HEK293 (cell line): ENCODE results near the gene PIP5K1B.

Experiments
- CTCF ChIA-PET: fragments of 350-600 bp; formaldehyde crosslinking; extraction: SDS; loops from one replicate; lab custom pipeline; 2021; ENCODE audit warnings: antibody characterized with exemption; lab: Yijun Ruan, JAX
- POLR2A ChIA-PET: fragments of 300-600 bp; formaldehyde crosslinking; extraction: SDS; loops from one replicate; lab custom pipeline; 2020; ENCODE audit warnings: antibody characterized with exemption, inconsistent platforms; lab: Yijun Ruan, JAX
- H3K27ac ChIP-seq: fragments of 200-500 bp; sonication (Bioruptor generic); 2 replicates; pipeline ENCODE4 v1.5.1; 2014; ENCODE audit warnings: low read depth, low read length, control low read depth, inconsistent platforms; ENCODE audit errors: extremely low read depth
- H3K36me3 ChIP-seq, 2 experiments: fragments of 200-500 bp in 1 of 2; sonication (Bioruptor generic) in 1 of 2; 1 replicate in 1 of 2; 2 replicates in 1 of 2; pipeline ENCODE4 v1.5.1; 2014 to 2017; ENCODE audit warnings: inconsistent platforms in 2 of 2, low read length in 2 of 2; ENCODE audit not compliant: control insufficient read depth in 2 of 2, insufficient read depth in 1 of 2
- H3K4me1 ChIP-seq: fragments of 200-500 bp; sonication (Bioruptor generic); 2 replicates; pipeline ENCODE4 v1.5.1; 2014; ENCODE audit warnings: mild to moderate bottlenecking, low read length, inconsistent platforms; ENCODE audit not compliant: control insufficient read depth, insufficient read depth
- H3K4me3 ChIP-seq: 2 replicates; pipeline ENCODE4 v1.5.1; 2011; ENCODE audit warnings: low read depth, mild to moderate bottlenecking, control low read depth, low read length, moderate library complexity
- H3K9me3 ChIP-seq: fragments of 200-500 bp; sonication (Bioruptor generic); 2 replicates; pipeline ENCODE4 v1.5.1; 2014; ENCODE audit warnings: low read depth, low read length, inconsistent platforms; ENCODE audit not compliant: control insufficient read depth, insufficient read depth
- GLIS1 ChIP-seq: fragments of 450-650 bp; formaldehyde crosslinking; IDR thresholded peaks from 2 replicates; pipeline ENCODE4 v1.5.1; 2016; ENCODE audit warnings: missing biosample characterization, missing genetic modification characterization
- OSR2 ChIP-seq: fragments of 450-650 bp; formaldehyde crosslinking; IDR thresholded peaks from 2 replicates; pipeline ENCODE4 v1.5.1; 2016; ENCODE audit warnings: missing biosample characterization, missing genetic modification characterization
- PRDM6 ChIP-seq: fragments of 450-650 bp; formaldehyde crosslinking; IDR thresholded peaks from 2 replicates; pipeline ENCODE4 v1.5.1; 2017; ENCODE audit warnings: missing biosample characterization, missing genetic modification characterization
- SP2 ChIP-seq: fragments of 450-650 bp; formaldehyde crosslinking; IDR thresholded peaks from 2 replicates; pipeline ENCODE4 v1.5.1; 2016; ENCODE audit warnings: missing biosample characterization, missing genetic modification characterization
- SP7 ChIP-seq: fragments of 450-650 bp; formaldehyde crosslinking; IDR thresholded peaks from 2 replicates; pipeline ENCODE4 v1.5.1; 2016; ENCODE audit warnings: missing biosample characterization, missing genetic modification characterization
- YY1 ChIP-seq: fragments of 450-650 bp; formaldehyde crosslinking; IDR thresholded peaks from 2 replicates; pipeline ENCODE4 v1.5.1; 2018; ENCODE audit warnings: missing biosample characterization, missing genetic modification characterization
- ZBTB20 ChIP-seq: fragments of 450-650 bp; formaldehyde crosslinking; IDR thresholded peaks from 2 replicates; pipeline ENCODE4 v1.5.1; 2016; ENCODE audit warnings: missing biosample characterization, missing genetic modification characterization
- ZNF174 ChIP-seq: fragments of 450-650 bp; formaldehyde crosslinking; IDR thresholded peaks from 2 replicates; pipeline ENCODE4 v1.5.0; 2017; ENCODE audit warnings: missing biosample characterization, mild to moderate bottlenecking, missing genetic modification characterization
- ZNF391 ChIP-seq: fragments of 450-650 bp; formaldehyde crosslinking; IDR thresholded peaks from 2 replicates; pipeline ENCODE4 v1.5.1; 2016; ENCODE audit warnings: low read depth, missing biosample characterization, missing genetic modification characterization, borderline replicate concordance
- ZNF398 ChIP-seq: fragments of 450-650 bp; formaldehyde crosslinking; IDR thresholded peaks from 2 replicates; pipeline ENCODE4 v1.5.1; 2017; ENCODE audit warnings: missing biosample characterization, missing genetic modification characterization
- ZNF473 ChIP-seq: fragments of 450-650 bp; formaldehyde crosslinking; IDR thresholded peaks from 2 replicates; pipeline ENCODE4 v1.5.1; 2017; ENCODE audit warnings: missing biosample characterization, missing genetic modification characterization
- ZNF48 ChIP-seq: fragments of 450-650 bp; formaldehyde crosslinking; IDR thresholded peaks from 2 replicates; pipeline ENCODE4 v1.5.1; 2016; ENCODE audit warnings: missing biosample characterization, missing genetic modification characterization
- ZNF677 ChIP-seq: fragments of 450-650 bp; IDR thresholded peaks from 2 replicates; pipeline ENCODE4 v1.5.0; 2018; ENCODE audit warnings: missing biosample characterization, mild to moderate bottlenecking, missing genetic modification characterization, moderate library complexity
- ZNF747 ChIP-seq: fragments of 450-650 bp; formaldehyde crosslinking; IDR thresholded peaks from 2 replicates; pipeline ENCODE4 v1.5.1; 2016; ENCODE audit warnings: missing biosample characterization, missing genetic modification characterization
- ZNF792 ChIP-seq: fragments of 450-650 bp; formaldehyde crosslinking; IDR thresholded peaks from 2 replicates; pipeline ENCODE4 v1.5.1; 2016; ENCODE audit warnings: missing biosample characterization, missing genetic modification characterization
- ZNF830 ChIP-seq: fragments of 450-650 bp; IDR thresholded peaks from 2 replicates; pipeline ENCODE4 v1.5.0; 2018; ENCODE audit warnings: missing biosample characterization, missing genetic modification characterization, low read depth, mild to moderate bottlenecking, moderate library complexity
- ZSCAN23 ChIP-seq: fragments of 450-650 bp; formaldehyde crosslinking; IDR thresholded peaks from 2 replicates; pipeline ENCODE4 v1.5.1; 2016; ENCODE audit warnings: missing biosample characterization, missing genetic modification characterization
- TF ChIP-seq, protein P1 (sequence below): fragments of 450-650 bp; formaldehyde crosslinking; IDR thresholded peaks from 2 replicates; pipeline ENCODE4 v1.5.1; 2017; ENCODE audit warnings: missing biosample characterization, missing genetic modification characterization
- TF ChIP-seq, protein P2 (sequence below): fragments of 450-650 bp; formaldehyde crosslinking; IDR thresholded peaks from 2 replicates; pipeline ENCODE4 v1.5.1; 2016; ENCODE audit warnings: missing biosample characterization, missing genetic modification characterization

The PIP5K1B gene

DNA sequence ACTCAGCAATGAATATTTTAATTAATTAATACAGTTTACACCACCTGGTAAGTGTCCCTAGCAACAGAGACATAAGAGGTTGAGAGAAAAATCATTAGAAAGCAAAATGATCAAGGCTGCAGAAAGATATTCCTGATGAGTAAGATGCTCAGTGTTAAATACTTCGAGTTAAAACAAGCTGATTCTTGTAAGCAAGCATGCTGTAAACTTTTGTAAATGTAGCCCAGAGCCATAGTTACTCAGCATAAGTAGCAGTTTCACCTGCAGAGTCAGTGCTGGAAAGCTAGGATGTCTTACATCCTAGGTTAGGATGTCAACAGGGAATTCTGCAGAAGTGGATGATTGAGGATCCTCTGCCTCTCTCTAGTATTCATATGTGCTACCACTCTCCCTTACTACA, 304.7 kb downstream of the PIP5K1B start (continued):
- TF ChIP-seq ZSCAN23 = no peak

DNA sequence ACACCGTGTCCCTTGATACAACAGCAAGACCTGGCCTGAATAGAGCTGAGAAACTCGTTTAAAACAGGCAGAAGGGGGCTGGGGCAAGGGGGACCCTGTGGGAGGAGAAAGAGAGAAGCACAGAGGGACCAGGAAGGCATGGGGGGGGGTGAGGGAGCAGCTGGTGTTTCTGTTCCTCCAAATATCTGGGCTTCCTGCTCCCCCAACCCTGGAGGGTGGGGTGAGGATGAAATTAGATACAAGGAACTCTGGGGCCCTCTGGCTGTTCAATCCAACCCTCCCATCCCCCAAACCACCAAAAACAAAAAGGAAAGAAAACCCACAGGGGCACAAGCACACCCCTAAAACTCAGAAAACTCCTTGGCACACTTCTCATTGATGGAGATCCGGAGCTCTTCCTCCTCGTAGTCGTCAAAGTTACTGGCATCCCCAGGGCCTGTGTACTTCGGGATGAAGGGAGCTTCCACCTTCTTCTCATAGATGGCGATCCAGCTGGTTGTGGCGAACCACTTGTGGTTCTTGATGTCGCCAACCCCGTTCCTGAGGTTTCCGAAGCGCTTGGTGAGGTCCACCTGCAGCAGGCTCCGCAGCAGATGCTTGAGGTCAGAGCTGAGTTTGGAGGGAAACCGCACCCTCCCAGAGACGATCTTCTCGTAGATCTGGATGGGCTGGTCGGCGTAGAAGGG, 307.8 kb downstream of the PIP5K1B start:
- no peaks in the 10 kb centered on the region for H3K4me1 ChIP-seq
- no peaks in the 10 kb centered on the region for H3K9me3 ChIP-seq
- POLR2A ChIA-PET = no interaction called here
- CTCF ChIA-PET = interaction anchor here (1.7 kb wide), 1 partner anchor 23 kb away, joined by 7 read pairs; the partner anchor contains the start of gene FXN
- H3K4me3 ChIP-seq = no peak overlapping the region
- H3K27ac ChIP-seq = no peak overlapping the region
- no peaks in the 10 kb centered on the region for H3K36me3 ChIP-seq
- no peak for TF ChIP-seq ZNF677 (tag by site-specific recombination)
- TF ChIP-seq GLIS1 (tag by site-specific recombination) = no peak
- no peak for TF ChIP-seq ZNF391 (tag by site-specific recombination)
- TF ChIP-seq SP2 (tag by site-specific recombination) = no peak
- no peak for TF ChIP-seq ZNF48 (tag by site-specific recombination)
- TF ChIP-seq OSR2 (tag by site-specific recombination) = no peak
- TF ChIP-seq ZNF792 (tag by site-specific recombination) = no peak
- TF ChIP-seq ZNF747 = no peak
- TF ChIP-seq, protein P1, sequence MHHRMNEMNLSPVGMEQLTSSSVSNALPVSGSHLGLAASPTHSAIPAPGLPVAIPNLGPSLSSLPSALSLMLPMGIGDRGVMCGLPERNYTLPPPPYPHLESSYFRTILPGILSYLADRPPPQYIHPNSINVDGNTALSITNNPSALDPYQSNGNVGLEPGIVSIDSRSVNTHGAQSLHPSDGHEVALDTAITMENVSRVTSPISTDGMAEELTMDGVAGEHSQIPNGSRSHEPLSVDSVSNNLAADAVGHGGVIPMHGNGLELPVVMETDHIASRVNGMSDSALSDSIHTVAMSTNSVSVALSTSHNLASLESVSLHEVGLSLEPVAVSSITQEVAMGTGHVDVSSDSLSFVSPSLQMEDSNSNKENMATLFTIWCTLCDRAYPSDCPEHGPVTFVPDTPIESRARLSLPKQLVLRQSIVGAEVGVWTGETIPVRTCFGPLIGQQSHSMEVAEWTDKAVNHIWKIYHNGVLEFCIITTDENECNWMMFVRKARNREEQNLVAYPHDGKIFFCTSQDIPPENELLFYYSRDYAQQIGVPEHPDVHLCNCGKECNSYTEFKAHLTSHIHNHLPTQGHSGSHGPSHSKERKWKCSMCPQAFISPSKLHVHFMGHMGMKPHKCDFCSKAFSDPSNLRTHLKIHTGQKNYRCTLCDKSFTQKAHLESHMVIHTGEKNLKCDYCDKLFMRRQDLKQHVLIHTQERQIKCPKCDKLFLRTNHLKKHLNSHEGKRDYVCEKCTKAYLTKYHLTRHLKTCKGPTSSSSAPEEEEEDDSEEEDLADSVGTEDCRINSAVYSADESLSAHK (tag by site-specific recombination) = no peak
- no peak for TF ChIP-seq ZBTB20 (tag by site-specific recombination)

DNA sequence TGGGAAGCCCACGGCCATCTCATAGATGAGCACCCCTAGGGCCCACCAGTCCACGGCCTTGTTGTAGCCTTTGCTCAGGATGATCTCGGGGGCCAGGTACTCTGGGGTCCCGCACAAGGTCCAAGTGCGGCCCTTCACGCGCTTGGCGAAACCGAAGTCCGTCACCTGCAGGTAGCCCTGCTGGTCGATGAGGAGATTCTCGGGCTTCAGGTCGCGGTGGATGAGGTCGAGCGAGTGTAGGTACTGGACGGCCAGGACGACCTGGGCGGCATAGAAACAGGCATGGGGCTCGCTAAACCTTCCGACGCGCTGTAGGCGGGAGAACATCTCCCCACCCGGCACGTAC, 308.3 kb downstream of the PIP5K1B start:
- CTCF ChIA-PET = interaction anchor here (1.7 kb wide), 1 partner anchor 22 kb away, joined by 7 read pairs; the partner anchor contains the start of gene FXN
- TF ChIP-seq SP7 (tag by site-specific recombination) = no peak
- no peak for TF ChIP-seq ZNF398 (tag by site-specific recombination)
- TF ChIP-seq YY1 (tag by site-specific recombination) = no peak
- TF ChIP-seq, protein P2, sequence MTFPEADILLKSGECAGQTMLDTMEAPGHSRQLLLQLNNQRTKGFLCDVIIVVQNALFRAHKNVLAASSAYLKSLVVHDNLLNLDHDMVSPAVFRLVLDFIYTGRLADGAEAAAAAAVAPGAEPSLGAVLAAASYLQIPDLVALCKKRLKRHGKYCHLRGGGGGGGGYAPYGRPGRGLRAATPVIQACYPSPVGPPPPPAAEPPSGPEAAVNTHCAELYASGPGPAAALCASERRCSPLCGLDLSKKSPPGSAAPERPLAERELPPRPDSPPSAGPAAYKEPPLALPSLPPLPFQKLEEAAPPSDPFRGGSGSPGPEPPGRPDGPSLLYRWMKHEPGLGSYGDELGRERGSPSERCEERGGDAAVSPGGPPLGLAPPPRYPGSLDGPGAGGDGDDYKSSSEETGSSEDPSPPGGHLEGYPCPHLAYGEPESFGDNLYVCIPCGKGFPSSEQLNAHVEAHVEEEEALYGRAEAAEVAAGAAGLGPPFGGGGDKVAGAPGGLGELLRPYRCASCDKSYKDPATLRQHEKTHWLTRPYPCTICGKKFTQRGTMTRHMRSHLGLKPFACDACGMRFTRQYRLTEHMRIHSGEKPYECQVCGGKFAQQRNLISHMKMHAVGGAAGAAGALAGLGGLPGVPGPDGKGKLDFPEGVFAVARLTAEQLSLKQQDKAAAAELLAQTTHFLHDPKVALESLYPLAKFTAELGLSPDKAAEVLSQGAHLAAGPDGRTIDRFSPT (tag by site-specific recombination) = no peak
- TF ChIP-seq ZNF830 (tag by site-specific recombination) = no peak
- TF ChIP-seq ZNF473 (tag by site-specific recombination) = no peak
- no peak for TF ChIP-seq PRDM6
- no peak for TF ChIP-seq ZNF174 (tag by site-specific recombination)

More for the DNA sequence above, 308.3 kb downstream of the PIP5K1B start:
- Histone ChIP-seq H3K4me3 (no peak overlapping the region), H3K4me1 (no peaks in the 10 kb centered on the region), H3K9me3 (no peaks in the 10 kb centered on the region), H3K27ac (no peak overlapping the region), H3K36me3 (no peaks in the 10 kb centered on the region)
- POLR2A ChIA-PET = no interaction called here
